ENCODE measurements around the gene CORO1C.

Gene CORO1C

DNA sequence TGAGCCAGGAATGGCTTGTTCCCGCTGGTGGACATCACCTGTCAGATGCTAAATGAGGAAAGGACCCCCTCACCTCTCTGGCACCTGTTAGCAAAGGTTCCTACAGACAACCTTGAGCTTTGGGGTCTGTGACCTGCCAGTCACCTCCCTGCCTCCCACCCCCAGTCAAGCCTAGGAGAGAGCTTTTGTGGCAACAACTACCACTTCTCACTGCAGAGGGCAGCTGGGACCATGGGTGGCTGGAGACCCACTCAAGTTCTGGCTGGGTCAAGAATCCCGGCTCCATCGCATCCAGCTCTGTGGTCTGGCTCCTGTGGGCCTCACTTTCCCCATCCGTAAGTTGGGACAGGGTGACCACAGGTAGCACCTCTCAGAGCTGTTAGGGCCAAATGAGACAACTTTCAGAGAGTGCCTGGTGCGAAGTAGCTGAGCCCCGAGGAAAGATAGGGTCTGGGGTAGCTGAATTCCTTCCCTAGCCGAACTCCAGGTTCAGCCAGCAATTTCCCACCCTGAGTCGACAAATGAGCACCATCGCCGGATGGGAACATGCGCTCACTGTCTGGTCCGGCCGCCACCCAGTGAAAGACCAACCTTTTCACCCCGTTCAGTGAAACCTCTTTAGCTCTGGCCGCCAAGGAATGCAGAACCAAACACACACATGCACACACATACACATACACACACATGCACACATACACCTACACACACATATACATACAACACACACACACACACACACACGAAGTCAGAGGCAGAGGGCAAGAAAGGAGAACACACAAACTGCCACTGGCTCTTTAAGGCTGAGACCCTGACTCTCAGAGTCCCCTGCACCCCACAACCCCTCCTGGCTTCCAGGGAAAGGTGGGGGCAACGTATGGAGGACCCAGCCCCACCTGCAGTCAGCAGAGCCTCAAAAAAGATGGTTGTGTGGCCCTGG, 135.3 kb downstream of the CORO1C start:
- Histone ChIP-seq H3K9me3 (ENCODE audit: control insufficient read depth, low read depth, low read length) (no peaks in the 10 kb centered on the region), H3K27ac (ENCODE audit: low read length) (no peak overlapping the region), H3K36me3 (ENCODE audit: control insufficient read depth, low read depth, low read length) (no peaks in the 10 kb centered on the region), H3K9ac (ENCODE audit: low read length) (no peak overlapping the region), H3K4me3 (ENCODE audit: low read length) (no peak overlapping the region), H3K27me3 (ENCODE audit: control insufficient read depth, insufficient read depth, low read length) (no peaks in the 10 kb centered on the region), H3K4me1 (ENCODE audit: control insufficient read depth, low read depth, low read length) (no peaks in the 10 kb centered on the region)
